Choroid plexus epithelial cell (primary cell): ENCODE data around the gene NXT1.
A peak's percentile ranks its signal among the peaks of the same experiment; 100 is the strongest.
"Not testable (repeated sequence)": the region's sequence is repeated elsewhere in the genome, so short reads cannot be mapped to it uniquely, and the experiment has no call there.

Experiments used
- DNase-seq: peaks from one replicate; pipeline ENCODE4 v3.0.0-alpha.2; 2010; ENCODE audit warnings: low read depth
- H3K4me3 ChIP-seq: 2 replicates; pipeline ENCODE4 v1.5.1; 2011; ENCODE audit warnings: low read depth, mild to moderate bottlenecking, control low read depth, low read length, moderate library complexity
- TF ChIP-seq, protein P1 (sequence below): conservative IDR thresholded peaks from 2 replicates; pipeline ENCODE4 v1.5.1; 2011; ENCODE audit warnings: low read depth, mild to moderate bottlenecking, control low read depth, inconsistent platforms, low read length, moderate library complexity

Gene NXT1

DNA sequence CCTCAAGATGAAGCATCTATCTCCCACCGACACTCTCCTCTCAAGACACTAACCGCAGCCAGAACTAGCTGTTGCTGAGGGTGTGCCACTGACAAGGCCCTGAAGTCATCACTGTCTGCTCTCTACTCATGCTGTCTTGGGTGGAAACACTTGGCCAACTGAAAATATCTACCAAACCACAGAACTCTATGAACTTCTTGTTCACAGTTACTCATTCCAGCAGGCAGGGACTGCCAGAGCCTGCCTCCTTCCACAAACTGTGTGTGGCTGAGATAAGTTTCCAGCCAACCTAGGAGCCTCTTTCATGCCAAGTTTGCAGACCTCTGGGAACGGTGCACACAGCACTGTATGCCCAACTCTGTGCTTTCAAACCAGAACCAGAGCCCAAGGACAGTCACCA is 45.5 kb upstream of the NXT1 start:
- TF ChIP-seq, protein P1, sequence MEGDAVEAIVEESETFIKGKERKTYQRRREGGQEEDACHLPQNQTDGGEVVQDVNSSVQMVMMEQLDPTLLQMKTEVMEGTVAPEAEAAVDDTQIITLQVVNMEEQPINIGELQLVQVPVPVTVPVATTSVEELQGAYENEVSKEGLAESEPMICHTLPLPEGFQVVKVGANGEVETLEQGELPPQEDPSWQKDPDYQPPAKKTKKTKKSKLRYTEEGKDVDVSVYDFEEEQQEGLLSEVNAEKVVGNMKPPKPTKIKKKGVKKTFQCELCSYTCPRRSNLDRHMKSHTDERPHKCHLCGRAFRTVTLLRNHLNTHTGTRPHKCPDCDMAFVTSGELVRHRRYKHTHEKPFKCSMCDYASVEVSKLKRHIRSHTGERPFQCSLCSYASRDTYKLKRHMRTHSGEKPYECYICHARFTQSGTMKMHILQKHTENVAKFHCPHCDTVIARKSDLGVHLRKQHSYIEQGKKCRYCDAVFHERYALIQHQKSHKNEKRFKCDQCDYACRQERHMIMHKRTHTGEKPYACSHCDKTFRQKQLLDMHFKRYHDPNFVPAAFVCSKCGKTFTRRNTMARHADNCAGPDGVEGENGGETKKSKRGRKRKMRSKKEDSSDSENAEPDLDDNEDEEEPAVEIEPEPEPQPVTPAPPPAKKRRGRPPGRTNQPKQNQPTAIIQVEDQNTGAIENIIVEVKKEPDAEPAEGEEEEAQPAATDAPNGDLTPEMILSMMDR = no peak
- DNase-seq = peak; percentile 77
- H3K4me3 ChIP-seq = no peak overlapping the region

DNA sequence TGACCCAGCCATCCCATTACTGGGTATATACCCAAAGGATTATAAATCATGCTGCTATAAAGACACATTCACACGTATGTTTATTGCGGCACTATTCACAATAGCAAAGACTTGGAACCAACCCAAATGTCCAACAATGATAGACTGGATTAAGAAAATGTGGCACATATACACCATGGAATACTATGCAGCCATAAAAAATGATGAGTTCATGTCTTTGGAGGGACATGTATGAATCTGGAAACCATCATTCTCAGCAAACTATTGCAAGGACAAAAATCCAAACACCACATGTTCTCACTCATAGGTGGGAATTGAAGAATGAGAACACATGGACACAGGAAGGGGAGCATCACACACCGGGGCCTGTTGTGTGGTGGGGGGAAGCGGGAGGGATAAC is 43.2 kb upstream of the NXT1 start:
- DNase-seq, H3K4me3 ChIP-seq: not testable (repeated sequence)

DNA sequence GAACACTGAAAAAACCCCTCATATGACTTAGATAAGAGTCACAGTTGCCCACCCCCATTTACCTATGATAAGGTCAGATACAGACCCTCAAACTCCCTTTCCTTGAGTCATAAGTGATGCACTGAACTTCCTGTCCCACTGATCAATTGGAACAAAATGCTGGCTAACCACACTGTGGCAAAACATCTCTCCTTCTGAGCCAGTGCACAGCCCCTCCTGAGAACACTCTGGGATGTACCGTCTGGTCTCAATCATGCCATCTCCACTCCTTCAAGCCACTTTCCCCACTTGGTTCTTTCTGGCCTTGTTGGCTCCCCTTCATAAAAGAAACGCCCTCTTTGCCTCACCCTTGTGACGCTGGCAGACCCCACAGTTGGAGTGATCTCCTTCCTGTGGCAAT is 42.6 kb upstream of the NXT1 start:
- no peak for DNase-seq
- TF ChIP-seq, protein P1 = no peak
- no peak overlapping the region for H3K4me3 ChIP-seq

DNA sequence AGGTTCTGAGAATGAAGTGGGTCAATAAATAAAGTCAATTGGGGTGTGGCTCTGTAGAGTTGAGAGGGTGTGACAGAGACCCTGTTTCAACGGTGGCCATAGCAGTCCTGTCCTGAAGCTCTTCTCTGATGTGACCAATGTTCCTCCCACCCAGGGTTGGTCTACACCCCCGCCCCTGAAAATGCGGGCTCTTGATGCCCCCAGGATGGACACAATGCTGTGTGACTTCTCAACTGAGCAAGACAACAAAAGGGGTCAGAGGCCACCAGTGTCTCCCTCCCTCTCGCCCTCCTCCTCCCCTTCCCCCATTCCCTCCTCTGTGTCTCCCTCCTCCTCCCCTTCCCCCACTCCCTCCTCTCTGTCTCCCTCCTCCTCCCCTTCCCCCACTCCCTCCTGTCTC is 41.7 kb upstream of the NXT1 start:
- H3K4me3 ChIP-seq = no peak overlapping the region
- no peak for DNase-seq
- TF ChIP-seq, protein P1 = no peak

DNA sequence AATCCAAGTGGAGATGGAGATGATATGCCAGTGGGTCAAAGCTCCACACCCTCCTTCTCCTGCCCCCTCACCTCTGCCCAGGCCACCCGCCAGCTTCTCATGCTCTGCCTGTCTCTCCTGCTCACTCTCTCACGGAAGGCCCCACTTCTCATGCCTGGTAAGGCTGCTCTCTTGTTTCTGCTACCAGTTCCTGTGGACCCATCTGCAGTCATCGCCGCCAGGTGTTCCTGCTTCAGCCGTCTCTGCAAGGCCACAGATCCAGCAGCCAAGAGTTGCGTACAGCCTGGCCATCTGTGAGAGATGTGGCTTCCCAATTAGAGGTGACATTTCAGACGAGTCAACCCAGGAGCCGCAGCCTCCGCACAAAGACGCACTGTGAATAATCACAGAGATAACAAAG is 40.8 kb upstream of the NXT1 start:
- H3K4me3 ChIP-seq = no peak overlapping the region
- DNase-seq = no peak
- TF ChIP-seq, protein P1 = no peak

DNA sequence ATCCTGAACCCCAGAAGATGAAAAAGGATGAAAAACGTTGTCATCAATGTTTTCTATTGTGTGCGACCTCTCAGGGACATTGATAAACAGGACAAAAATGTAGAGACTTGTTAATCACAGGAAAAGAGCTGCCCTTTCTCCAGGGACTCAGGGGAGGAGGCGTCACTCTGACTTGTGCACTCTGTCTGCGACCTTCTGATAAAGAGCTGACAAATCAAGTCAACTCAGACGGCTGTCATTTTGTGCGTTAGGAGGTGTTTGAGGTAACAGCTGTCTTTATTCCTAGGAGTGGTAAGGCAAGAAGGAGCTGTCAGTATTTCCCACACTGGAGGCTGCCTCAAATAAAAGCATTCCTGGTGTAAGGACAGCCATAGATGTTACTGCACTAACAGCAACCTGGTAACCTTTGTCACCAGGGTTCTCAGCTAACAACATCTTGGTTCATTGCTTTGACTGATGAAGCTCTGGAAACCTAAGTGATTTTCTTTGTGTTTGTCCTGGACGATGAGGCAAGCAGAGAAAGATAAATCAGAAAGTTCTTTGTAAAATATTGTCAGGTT is 38.6 kb upstream of the NXT1 start:
- no peak for DNase-seq
- H3K4me3 ChIP-seq = no peak overlapping the region
- TF ChIP-seq, protein P1 = no peak

DNA sequence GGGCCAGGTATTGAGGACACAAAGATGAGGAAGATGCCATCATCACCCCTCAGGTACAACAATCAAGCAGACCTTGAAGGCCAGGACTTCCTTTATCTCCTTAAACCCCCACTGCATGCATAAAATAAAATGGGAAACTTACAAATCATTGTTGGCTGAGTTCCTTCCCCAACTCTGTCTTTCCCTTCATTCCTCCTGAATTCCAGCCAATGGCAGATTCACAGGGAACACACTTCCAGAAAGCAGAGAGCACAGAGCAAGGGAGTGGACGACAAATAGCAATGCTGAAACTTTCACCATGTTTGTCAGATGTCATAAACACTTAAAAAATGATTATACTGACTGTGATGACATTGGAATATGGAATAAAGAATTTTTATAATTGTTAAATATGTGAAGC is 37.3 kb upstream of the NXT1 start:
- DNase-seq = no peak

More for the DNA sequence above, 37.3 kb upstream of the NXT1 start:
- TF ChIP-seq, protein P1 = no peak
- H3K4me3 ChIP-seq = no peak overlapping the region
